ENCODE measurements around the gene SPDYE1. TPM values are rescaled to one million over a fixed set of nuclear protein-coding genes. Genes with fewer than 3 reads are reported as not detected.
"Not testable (repeated sequence)": the region's sequence is repeated elsewhere in the genome, so short reads cannot be mapped to it uniquely, and the experiment has no call there.

SPDYE1 gene
- total RNA-seq, 1 donor from 2014 or later, result not detected

- peak; percentile 57 for TF ChIP-seq CTCF (conservative IDR thresholded peaks at IDR 0.05; ENCODE audit: low read depth, low read length)
- H3K4me3 ChIP-seq (ENCODE audit: low read depth, low read length), result peak overlapping the region; percentile 80
- peak; percentile 38 for DNase-seq (ENCODE audit: low read depth)
Measured at GRCh38 chr7:44018857-44019807, 21.4 kb downstream of the SPDYE1 start.

DNA sequence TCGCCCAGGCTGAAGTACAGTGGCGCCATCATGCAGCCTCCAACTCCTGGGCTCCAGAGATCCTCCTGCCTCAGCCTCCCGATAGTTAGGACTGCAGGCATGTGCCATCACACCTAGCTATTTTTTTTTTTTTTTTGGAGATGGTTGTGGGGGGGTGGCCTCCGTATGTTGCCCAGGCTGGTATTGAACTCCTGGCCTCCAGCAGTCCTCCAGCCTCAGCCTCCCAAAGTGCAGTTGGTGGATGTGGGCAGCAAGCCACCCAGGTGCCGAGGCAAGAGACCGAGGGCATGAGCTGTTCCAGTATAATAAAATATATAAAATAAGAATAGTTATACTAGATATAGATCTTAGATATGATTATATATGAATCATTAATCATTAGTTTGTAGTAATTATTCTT lies 22.1 kb downstream of the SPDYE1 start:
- not testable (repeated sequence) for H3K4me3 ChIP-seq (ENCODE audit: low read depth, low read length); DNase-seq (ENCODE audit: low read depth)

- not testable (repeated sequence) for H3K4me3 ChIP-seq (ENCODE audit: low read depth, low read length); DNase-seq (ENCODE audit: low read depth)
Measured at GRCh38 chr7:44022069-44022468, 24.4 kb downstream of the SPDYE1 start.

DNA sequence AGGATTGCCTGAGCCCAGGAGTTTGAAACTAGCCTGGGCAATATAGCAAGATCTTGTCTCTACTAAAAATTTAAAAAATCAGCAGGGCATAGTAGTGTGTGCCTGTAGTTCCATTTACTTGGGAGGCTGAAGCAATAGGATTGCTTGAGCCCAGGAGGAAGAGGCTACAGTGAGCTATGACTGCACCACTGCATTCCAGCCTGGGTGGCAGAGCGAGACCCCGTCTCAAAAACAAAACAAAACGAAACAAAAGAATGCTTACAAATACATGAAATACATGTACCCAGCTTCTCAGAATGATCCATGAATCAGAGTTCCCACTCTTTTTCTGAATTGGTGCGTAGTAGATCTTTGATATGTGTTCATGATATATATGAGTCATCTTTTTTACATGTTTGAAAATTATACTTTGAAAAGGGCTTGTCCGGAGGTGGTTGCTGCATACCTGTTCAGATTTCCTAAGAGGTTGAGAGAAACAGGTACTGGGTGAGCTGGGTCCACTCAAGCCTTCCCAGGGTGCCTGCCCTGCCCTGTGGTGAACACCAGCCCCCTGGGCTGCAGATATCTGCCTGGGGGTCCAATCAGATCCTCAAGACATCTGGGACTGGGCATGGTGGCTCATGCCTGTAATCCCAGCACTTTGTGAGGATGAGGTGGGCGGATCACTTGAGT lies 25.2 kb downstream of the SPDYE1 start:
- not testable (repeated sequence) for DNase-seq (ENCODE audit: low read depth); H3K4me3 ChIP-seq (ENCODE audit: low read depth, low read length)

GRCh38 chr7:44029433-44029832 lies 31.7 kb downstream of the SPDYE1 start:
- not testable (repeated sequence) for H3K4me3 ChIP-seq (ENCODE audit: low read depth, low read length); DNase-seq (ENCODE audit: low read depth)

DNA sequence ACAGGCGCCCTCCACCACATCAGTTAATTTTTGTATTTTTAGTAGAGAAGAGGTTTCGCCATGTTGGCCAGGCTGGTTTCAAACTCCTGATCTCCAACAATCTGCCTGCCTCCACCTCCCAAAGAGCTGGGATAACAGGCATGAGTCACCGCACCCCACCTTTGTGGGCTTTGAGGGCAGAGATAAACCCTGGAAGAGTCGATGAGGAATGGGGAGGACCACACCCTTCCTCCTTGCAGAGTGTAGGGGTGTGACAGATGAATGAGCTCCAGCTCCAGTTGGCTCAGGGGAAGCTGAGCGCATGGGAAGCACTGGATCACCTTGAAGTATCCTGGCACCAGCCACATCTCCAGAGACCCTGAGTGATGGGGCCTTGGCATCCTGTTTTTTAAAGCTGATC lies 32.3 kb downstream of the SPDYE1 start:
- not testable (repeated sequence) for H3K4me3 ChIP-seq (ENCODE audit: low read depth, low read length); DNase-seq (ENCODE audit: low read depth)

DNA sequence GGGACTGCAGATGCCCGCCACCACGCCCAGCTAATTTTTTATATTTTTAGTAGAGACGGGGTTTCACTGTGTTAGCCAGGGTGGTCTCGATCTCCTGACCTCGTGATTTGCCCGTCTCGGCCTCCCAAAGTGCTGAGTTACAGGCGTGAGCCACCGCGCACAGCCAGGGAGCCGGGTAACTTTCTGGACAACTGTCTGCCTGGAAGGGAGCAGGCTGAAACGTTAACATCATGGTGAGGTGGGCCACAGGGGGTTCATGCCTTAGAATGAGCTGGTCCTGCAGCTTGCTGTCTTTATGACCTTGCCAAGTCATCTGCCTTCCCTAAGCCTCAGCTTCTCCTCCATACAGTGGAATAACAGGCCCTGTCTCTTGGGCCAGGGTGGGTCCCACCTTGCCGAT lies 33.6 kb downstream of the SPDYE1 start:
- DNase-seq (ENCODE audit: low read depth); H3K4me3 ChIP-seq (ENCODE audit: low read depth, low read length): not testable (repeated sequence)

GRCh38 chr7:44032031-44032430 lies 34.3 kb downstream of the SPDYE1 start:
- not testable (repeated sequence) for H3K4me3 ChIP-seq (ENCODE audit: low read depth, low read length); DNase-seq (ENCODE audit: low read depth)

DNA sequence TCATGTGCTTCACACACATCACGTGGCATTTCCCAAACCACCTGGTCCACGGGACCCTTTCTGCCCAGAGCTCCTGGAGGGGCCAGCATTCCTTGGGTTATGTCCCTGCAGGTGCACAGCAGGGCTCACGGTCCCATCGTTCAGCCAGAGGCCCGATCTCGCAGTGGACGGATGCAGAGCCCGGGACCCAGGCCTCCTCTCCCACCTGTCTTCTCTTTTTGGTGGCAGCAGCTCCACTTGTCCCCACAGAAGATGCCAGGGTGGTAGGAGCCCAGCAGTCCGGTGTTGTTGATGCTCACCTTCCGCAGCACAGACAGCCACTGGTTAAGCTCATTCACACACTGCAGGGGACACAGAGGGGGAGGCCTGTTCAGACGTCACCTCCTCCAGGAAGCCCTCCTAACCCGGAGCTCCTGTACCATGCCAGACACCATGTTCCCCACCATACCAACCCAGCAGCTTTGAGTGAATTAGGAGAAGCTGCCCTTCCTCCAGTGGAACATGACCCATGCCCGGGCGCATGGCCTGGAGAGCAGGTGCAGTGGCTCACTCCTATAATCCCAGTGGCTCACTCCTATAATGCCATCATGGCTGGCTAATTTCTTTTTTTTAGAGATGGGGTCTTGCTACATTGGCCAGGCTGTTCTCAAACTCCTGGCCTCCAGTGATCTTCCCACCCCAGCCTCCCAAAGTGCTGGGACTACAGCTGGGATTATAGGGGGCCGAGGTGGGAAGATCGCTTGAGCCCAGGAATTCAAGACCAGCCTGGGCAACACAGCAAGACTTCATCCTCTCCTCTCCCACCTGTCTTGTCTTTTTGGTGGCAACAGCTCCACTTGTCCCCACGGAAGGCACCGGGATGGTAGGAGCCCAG lies 36.5 kb downstream of the SPDYE1 start:
- DNase-seq (ENCODE audit: low read depth); H3K4me3 ChIP-seq (ENCODE audit: low read depth, low read length): not testable (repeated sequence)

- not testable (repeated sequence) for DNase-seq (ENCODE audit: low read depth); H3K4me3 ChIP-seq (ENCODE audit: low read depth, low read length)
Measured at GRCh38 chr7:44036364-44036763, 38.7 kb downstream of the SPDYE1 start.

DNA sequence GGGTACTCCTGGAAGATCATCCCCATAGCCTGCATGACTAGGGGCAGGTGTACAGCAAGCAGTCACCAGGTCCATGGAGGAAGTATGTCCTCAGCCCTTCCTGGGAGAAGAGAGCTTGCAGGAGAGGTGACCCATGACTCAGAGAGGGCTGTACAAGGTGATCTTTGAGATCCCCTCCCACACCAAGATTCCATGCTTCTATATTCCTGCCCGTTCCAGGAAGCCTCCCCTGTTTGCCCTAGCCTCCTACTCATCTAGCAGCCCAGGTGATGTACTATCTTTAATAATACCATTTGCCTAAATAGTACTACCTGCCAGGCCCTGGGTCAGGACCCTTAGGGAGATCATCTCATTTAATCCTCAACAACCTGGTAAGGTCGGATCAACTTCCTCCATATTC lies 40.3 kb downstream of the SPDYE1 start:
- not testable (repeated sequence) for DNase-seq (ENCODE audit: low read depth); H3K4me3 ChIP-seq (ENCODE audit: low read depth, low read length)

GRCh38 chr7:44038553-44038952 lies 40.9 kb downstream of the SPDYE1 start:
- not testable (repeated sequence) for DNase-seq (ENCODE audit: low read depth); H3K4me3 ChIP-seq (ENCODE audit: low read depth, low read length)

GRCh38 chr7:44038961-44039558 lies 41.4 kb downstream of the SPDYE1 start:
- DNase-seq (ENCODE audit: low read depth), result not testable (repeated sequence)
- peak overlapping the region; percentile 44 for H3K4me3 ChIP-seq (ENCODE audit: low read depth, low read length)

- peak overlapping the region; percentile 36 for H3K4me3 ChIP-seq (ENCODE audit: low read depth, low read length)
- DNase-seq (ENCODE audit: low read depth), result not testable (repeated sequence)
Measured at GRCh38 chr7:44039800-44040492, 42.2 kb downstream of the SPDYE1 start.

All from epithelial cell of proximal tubule (primary cell).